Measurements from ENCODE around the gene WDR20. TPM values are rescaled to one million over a fixed set of nuclear protein-coding genes. Genes with fewer than 3 reads are reported as not detected.
"Not testable (repeated sequence)": the region's sequence is repeated elsewhere in the genome, so short reads cannot be mapped to it uniquely, and the experiment has no call there.

WDR20 gene
- total RNA-seq, 4 donors from 2014 or later = 27.3 to 39.4 (median 33.0) TPM

DNA sequence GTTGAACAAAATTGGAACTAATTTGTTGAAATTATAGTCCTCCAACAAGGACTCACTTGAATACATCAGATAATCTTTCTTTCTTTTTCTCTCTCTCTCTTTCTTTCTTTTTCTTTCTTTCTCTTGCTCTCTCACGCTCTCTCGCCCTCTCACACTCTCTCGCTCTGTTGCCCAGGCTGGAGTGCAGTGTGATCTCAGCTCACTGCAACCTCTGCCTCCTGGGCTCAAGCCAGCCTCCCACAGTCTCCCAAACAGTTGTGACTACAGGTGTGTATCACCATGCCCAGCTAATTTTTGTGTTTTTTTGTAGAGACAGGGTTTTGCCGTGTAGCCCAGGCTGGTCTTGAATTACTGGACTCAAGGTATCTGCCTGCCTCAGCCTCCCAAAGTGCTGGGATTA, 22.8 kb downstream of the WDR20 start:
- Histone ChIP-seq H3K27ac (no peak overlapping the region), H3K9me3 (no peaks in the 10 kb centered on the region), H3K4me1 (peaks cover 19% of the 10 kb centered on the region), H3K27me3 (no peaks in the 10 kb centered on the region), H3K36me3 (no peaks in the 10 kb centered on the region), H3K4me3 (no peak overlapping the region)
- TF ChIP-seq, protein P1, sequence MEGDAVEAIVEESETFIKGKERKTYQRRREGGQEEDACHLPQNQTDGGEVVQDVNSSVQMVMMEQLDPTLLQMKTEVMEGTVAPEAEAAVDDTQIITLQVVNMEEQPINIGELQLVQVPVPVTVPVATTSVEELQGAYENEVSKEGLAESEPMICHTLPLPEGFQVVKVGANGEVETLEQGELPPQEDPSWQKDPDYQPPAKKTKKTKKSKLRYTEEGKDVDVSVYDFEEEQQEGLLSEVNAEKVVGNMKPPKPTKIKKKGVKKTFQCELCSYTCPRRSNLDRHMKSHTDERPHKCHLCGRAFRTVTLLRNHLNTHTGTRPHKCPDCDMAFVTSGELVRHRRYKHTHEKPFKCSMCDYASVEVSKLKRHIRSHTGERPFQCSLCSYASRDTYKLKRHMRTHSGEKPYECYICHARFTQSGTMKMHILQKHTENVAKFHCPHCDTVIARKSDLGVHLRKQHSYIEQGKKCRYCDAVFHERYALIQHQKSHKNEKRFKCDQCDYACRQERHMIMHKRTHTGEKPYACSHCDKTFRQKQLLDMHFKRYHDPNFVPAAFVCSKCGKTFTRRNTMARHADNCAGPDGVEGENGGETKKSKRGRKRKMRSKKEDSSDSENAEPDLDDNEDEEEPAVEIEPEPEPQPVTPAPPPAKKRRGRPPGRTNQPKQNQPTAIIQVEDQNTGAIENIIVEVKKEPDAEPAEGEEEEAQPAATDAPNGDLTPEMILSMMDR (IDR thresholded peaks at IDR 0.05) = no peak
- TF ChIP-seq POLR2A (IDR thresholded peaks at IDR 0.05) = no peak
- no peak for TF ChIP-seq EP300 (IDR thresholded peaks at IDR 0.05)
- no peak for TF ChIP-seq POLR2AphosphoS5 (IDR thresholded peaks at IDR 0.05)
- 96% methylated on average over 4 of the region's 4 CpGs for WGBS
- no peak for DNase-seq (ENCODE audit: low spot score in 2 of 2)

DNA sequence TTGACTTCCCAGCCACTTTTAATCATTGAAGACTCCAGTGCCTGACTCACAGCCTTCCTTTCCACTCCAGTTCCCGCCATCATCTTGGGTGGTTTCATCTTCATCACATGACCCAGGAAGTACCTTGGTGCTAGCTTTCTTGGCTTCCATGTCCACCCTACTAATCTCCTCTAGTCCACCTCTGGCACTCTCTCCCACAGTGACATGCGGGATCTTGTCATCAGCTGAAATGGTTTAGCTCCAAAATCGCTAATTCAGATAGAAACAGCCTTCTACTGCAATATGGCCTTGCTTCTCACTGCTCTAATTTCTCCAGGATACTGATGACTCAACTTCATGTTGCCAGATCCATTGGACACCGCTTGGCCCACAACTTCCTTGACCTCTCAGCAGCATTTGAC, 24.5 kb downstream of the WDR20 start:
- H3K27ac ChIP-seq = no peak overlapping the region
- TF ChIP-seq, protein P1 (IDR thresholded peaks at IDR 0.05) = no peak
- TF ChIP-seq POLR2AphosphoS5 (IDR thresholded peaks at IDR 0.05) (no peak), POLR2A (IDR thresholded peaks at IDR 0.05) (no peak), EP300 (IDR thresholded peaks at IDR 0.05) (no peak)
- no peaks in the 10 kb centered on the region for H3K9me3 ChIP-seq
- H3K4me3 ChIP-seq = no peak overlapping the region
- no peaks in the 10 kb centered on the region for H3K27me3 ChIP-seq
- DNase-seq (ENCODE audit: low spot score in 2 of 2) = no peak
- WGBS = 75% methylated on average over 4 of the region's 4 CpGs
- no peaks in the 10 kb centered on the region for H3K36me3 ChIP-seq
- H3K4me1 ChIP-seq = peaks cover 30% of the 10 kb centered on the region

DNA sequence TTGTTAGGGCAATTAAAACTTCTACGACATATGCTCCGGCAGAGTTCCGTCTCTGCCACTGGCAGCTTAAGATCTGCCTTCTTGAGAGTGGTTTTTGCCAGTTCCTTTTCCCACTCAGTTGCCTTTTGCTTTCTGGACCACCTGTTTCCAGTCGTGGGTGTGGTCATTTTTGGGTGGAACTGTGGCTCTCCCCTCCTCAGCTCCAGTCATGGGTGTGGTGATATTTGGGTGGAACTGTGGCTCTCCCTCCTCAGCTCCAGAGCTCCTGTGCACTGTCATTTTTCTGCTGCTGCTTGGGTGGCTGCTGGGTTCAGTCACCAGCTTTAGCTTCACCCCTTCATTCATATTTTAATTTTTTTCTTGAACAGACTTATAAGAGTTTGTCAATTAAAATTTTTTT, 25.3 kb downstream of the WDR20 start:
- Histone ChIP-seq H3K4me3 (no peak overlapping the region), H3K36me3 (no peaks in the 10 kb centered on the region), H3K9me3 (no peaks in the 10 kb centered on the region), H3K27me3 (no peaks in the 10 kb centered on the region), H3K4me1 (peaks cover 30% of the 10 kb centered on the region), H3K27ac (no peak overlapping the region)
- TF ChIP-seq, protein P1 (IDR thresholded peaks at IDR 0.05) = no peak
- TF ChIP-seq EP300 (IDR thresholded peaks at IDR 0.05) (no peak), POLR2A (IDR thresholded peaks at IDR 0.05) (no peak)
- 59% methylated on average over 4 of the region's 4 CpGs for WGBS
- no peak for DNase-seq (ENCODE audit: low spot score in 2 of 2)

DNA sequence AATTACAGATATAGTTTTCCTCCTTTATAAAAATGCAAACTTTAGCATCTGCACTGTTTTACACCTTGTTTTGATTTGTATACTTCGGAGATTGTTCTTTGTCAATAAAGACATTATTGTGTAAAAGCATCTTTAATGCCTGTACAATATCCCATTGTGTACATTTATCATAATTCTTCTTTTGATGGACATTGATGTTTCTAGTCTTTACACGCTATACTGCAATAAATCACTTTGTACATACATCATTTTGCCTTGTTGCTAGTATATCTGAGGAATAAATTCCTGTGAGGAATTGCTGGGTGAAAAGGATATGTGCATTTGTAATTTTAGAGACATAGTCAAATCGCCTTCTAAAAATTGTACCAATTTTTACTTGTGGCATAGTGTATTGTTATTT, 30.4 kb downstream of the WDR20 start:
- peaks cover 14% of the 10 kb centered on the region for H3K4me1 ChIP-seq
- no peaks in the 10 kb centered on the region for H3K27me3 ChIP-seq
- no peak for DNase-seq (ENCODE audit: low spot score in 2 of 2)
- TF ChIP-seq POLR2A (IDR thresholded peaks at IDR 0.05) = no peak
- no peak for TF ChIP-seq POLR2AphosphoS5 (IDR thresholded peaks at IDR 0.05)
- TF ChIP-seq, protein P1 (IDR thresholded peaks at IDR 0.05) = no peak
- TF ChIP-seq EP300 (IDR thresholded peaks at IDR 0.05) = no peak
- WGBS = 92% methylated on average over 3 of the region's 3 CpGs
- no peaks in the 10 kb centered on the region for H3K9me3 ChIP-seq
- no peaks in the 10 kb centered on the region for H3K36me3 ChIP-seq
- no peak overlapping the region for H3K27ac ChIP-seq
- no peak overlapping the region for H3K4me3 ChIP-seq

DNA sequence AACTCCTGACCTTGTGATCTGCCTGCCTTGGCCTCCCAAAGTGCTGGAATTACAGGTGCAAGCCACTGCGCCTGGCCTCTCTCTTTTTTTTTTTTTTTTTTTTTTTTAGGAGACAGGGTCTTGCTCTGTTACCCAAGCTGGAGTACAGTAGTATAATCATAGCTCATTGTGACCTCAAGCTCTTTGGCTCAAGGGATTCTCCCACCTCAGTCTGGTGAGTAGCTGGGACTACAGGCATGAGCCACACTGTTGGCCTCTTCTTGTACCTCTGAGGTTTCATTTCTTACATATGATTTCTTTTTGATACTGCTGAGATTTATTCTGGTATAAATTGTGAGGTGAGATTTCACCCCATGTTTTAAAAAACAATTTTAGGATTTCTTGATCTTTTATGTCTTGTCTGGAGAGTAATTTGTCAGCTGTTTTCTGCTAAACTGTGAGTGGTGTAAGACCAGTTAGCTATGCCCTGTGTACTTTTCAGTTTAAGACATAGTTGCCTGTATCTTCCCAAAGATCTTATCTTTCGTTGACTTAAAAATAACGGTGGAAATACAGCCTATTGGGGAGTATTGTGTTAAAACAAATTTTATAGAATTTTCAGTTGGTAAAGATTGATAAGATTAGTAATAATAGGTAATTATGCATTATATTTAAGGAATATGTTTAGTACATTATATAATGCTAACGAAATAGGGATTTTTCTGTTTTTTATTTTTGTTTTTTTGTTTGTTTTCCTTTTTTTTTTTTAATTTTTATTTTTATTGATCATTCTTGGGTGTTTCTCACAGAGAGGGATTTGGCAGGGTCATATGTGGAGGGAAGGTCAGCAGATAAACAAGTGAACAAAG, 31.7 kb downstream of the WDR20 start:
- no peaks in the 10 kb centered on the region for H3K9me3 ChIP-seq
- no peak for DNase-seq (ENCODE audit: low spot score in 2 of 2)
- H3K27ac ChIP-seq = no peak overlapping the region
- H3K4me3 ChIP-seq = no peak overlapping the region
- TF ChIP-seq EP300 (IDR thresholded peaks at IDR 0.05) = no peak
- TF ChIP-seq, protein P1 (IDR thresholded peaks at IDR 0.05) = no peak
- no peak for TF ChIP-seq POLR2AphosphoS5 (IDR thresholded peaks at IDR 0.05)
- no peak for TF ChIP-seq POLR2A (IDR thresholded peaks at IDR 0.05)
- WGBS = 75% methylated on average over 4 of the region's 4 CpGs
- no peaks in the 10 kb centered on the region for H3K36me3 ChIP-seq
- H3K4me1 ChIP-seq = peaks cover 11% of the 10 kb centered on the region
- no peaks in the 10 kb centered on the region for H3K27me3 ChIP-seq

DNA sequence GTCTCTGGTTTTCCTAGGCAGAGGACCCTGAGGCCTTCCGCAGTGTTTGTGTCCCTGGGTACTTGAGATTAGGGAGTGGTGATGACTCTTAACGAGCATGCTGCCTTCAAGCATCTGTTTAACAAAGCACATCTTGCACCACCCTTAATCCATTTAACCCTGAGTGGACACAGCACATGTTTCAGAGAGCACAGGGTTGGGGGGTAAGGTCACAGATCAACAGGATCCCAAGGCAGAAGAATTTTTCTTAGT, 32.2 kb downstream of the WDR20 start:
- DNase-seq (ENCODE audit: low spot score in 2 of 2); H3K36me3 ChIP-seq; H3K27ac ChIP-seq; H3K9me3 ChIP-seq; H3K27me3 ChIP-seq; H3K4me3 ChIP-seq: not testable (repeated sequence)
- H3K4me1 ChIP-seq = peaks cover 11% of the 10 kb centered on the region
- WGBS = 82% methylated on average over 1 of the region's 2 CpGs

DNA sequence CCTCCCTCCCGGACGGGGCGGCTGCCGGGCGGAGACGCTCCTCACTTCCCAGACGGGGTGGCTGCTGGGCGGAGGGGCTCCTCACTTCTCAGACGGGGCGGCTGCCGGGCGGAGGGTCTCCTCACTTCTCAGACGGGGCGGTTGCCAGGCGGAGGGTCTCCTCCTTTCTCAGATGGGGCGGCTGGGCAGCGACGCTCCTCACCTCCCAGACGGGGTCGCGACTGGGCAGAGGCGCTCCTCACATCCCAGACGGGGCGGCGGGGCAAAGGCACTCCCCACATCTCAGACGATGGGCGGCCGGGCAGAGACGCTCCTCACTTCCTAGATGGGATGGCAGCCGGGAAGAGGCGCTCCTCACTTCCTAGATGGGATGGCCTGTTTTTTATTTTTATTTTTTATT, 33.0 kb downstream of the WDR20 start:
- DNase-seq (ENCODE audit: low spot score in 2 of 2); H3K27ac ChIP-seq; H3K27me3 ChIP-seq; H3K4me3 ChIP-seq; H3K9me3 ChIP-seq; H3K36me3 ChIP-seq: not testable (repeated sequence)
- peaks cover 11% of the 10 kb centered on the region for H3K4me1 ChIP-seq
- WGBS = 87% methylated on average over 9 of the region's 31 CpGs

Measured in suprapubic skin (tissue), 4 donors.